ENCODE measurements around the gene ERP27.

ERP27 gene

DNA sequence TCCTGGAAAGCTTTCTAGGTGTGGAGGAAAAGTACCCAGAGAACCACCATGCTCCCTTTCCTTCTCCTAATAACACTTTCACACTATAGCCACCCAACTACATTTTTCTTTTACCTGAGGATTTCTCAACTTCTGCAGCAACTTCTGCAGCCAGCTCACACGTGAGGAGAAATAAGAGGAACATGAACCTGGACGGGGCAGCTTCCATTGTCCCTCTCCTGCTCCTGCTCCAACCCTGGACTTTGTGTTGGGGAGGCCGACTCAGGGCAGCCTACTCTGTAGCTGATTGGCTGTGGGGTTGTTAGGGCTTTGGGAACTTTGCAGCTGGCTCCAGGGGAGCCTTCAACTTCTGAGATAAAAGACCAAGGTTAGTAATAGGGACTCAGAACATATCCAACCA lies at the start of gene ERP27:
TSS of gene ERP27 (minus strand) at position 237 of the 400 bp plus-strand sequence. CDS start at position 208, 29 bp downstream.
- Histone ChIP-seq H3K36me3 (ENCODE audit: control insufficient read depth, insufficient read depth, low read length) (peaks cover 5% of the 10 kb centered on the region), H3K27me3 (replicated peaks; ENCODE audit: control insufficient read depth, insufficient read depth, low read length) (no peaks in the 10 kb centered on the region), H3K4me3 (replicated peaks; ENCODE audit: low read depth, low read length) (no peak within 1 kb of the TSS)
- TF ChIP-seq, protein P1, sequence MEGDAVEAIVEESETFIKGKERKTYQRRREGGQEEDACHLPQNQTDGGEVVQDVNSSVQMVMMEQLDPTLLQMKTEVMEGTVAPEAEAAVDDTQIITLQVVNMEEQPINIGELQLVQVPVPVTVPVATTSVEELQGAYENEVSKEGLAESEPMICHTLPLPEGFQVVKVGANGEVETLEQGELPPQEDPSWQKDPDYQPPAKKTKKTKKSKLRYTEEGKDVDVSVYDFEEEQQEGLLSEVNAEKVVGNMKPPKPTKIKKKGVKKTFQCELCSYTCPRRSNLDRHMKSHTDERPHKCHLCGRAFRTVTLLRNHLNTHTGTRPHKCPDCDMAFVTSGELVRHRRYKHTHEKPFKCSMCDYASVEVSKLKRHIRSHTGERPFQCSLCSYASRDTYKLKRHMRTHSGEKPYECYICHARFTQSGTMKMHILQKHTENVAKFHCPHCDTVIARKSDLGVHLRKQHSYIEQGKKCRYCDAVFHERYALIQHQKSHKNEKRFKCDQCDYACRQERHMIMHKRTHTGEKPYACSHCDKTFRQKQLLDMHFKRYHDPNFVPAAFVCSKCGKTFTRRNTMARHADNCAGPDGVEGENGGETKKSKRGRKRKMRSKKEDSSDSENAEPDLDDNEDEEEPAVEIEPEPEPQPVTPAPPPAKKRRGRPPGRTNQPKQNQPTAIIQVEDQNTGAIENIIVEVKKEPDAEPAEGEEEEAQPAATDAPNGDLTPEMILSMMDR (IDR thresholded peaks at IDR 0.05; ENCODE audit: insufficient read depth, low read length, poor library complexity, severe bottlenecking): no peak
- no peak for DNase-seq (ENCODE audit: extremely low read depth, insufficient read length)

DNA sequence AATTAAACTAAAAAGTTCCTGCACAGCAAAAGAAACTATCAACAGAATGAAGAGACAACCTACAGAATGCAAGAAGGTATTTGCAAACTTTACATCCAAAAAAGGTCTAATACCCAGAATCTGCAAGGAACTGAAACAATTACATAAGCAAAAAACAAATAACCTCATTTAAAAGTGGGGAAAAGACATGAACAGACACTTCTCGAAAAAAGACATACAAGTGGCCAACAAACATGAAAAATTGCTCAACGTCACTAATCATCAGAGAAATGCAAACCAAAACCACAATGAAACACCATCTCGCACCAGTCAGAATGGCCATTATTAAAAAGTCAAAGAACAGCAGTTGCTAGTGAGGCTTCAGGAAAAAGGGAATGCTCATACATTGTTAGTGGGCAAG lies 49.7 kb upstream of the ERP27 start:
- Histone ChIP-seq H3K4me3 (replicated peaks; ENCODE audit: low read depth, low read length) (no peak overlapping the region), H3K36me3 (ENCODE audit: control insufficient read depth, insufficient read depth, low read length) (no peaks in the 10 kb centered on the region), H3K27me3 (replicated peaks; ENCODE audit: control insufficient read depth, insufficient read depth, low read length) (no peaks in the 10 kb centered on the region)
- TF ChIP-seq, protein P1 (IDR thresholded peaks at IDR 0.05; ENCODE audit: insufficient read depth, low read length, poor library complexity, severe bottlenecking): no peak
- no peak for DNase-seq (ENCODE audit: extremely low read depth, insufficient read length)

DNA sequence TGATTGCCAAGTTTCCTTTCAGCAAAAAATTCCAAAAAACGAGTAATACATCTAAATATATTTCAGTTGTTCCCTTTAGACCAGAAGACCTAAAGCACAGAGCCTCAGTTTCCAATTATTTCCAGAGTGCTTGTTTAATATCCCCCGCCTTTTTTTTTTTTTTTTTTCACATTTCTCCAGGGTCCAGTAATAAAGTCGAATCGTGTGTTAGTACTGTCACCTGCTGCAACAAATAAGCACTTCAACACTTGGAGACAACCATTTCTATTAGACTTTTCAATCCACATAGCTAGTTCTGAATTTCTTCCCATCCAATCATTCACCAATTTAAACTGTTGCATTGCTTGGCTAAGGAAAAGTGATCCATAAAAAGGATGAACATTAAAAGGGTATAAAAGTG lies 48.1 kb upstream of the ERP27 start:
- DNase-seq (ENCODE audit: extremely low read depth, insufficient read length): no peak
- TF ChIP-seq, protein P1 (IDR thresholded peaks at IDR 0.05; ENCODE audit: insufficient read depth, low read length, poor library complexity, severe bottlenecking): no peak
- H3K4me3 ChIP-seq (replicated peaks; ENCODE audit: low read depth, low read length): no peak overlapping the region
- no peaks in the 10 kb centered on the region for H3K36me3 ChIP-seq (ENCODE audit: control insufficient read depth, insufficient read depth, low read length)
- no peaks in the 10 kb centered on the region for H3K27me3 ChIP-seq (replicated peaks; ENCODE audit: control insufficient read depth, insufficient read depth, low read length)

DNA sequence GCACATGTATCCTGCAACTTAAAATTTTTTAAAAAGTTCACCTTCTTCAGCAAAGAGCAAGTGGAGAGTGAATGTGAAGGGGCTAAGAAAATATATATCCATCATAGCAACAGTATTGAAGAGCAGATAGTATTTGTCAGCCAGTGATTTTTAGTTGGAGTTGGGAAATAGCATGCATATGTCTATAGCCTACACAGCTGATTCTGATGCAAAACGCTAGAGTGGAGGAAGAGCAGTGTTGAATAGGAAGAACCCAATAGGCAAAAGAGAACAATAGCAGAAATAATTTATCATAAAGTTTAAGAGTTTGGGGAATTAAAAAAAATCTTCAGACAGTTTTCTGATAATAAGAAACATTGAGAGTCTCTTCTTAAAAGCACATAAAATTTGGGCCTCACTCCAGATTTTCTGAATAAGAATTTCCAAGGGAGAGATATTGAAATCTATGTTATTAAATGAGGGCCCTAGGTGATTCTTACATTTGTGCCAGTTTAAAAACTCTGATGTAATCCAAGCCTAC lies 46.5 kb upstream of the ERP27 start:
- H3K27me3 ChIP-seq (replicated peaks; ENCODE audit: control insufficient read depth, insufficient read depth, low read length): no peaks in the 10 kb centered on the region
- DNase-seq (ENCODE audit: extremely low read depth, insufficient read length): no peak
- H3K4me3 ChIP-seq (replicated peaks; ENCODE audit: low read depth, low read length): no peak overlapping the region
- TF ChIP-seq, protein P1 (IDR thresholded peaks at IDR 0.05; ENCODE audit: insufficient read depth, low read length, poor library complexity, severe bottlenecking): no peak
- no peaks in the 10 kb centered on the region for H3K36me3 ChIP-seq (ENCODE audit: control insufficient read depth, insufficient read depth, low read length)

DNA sequence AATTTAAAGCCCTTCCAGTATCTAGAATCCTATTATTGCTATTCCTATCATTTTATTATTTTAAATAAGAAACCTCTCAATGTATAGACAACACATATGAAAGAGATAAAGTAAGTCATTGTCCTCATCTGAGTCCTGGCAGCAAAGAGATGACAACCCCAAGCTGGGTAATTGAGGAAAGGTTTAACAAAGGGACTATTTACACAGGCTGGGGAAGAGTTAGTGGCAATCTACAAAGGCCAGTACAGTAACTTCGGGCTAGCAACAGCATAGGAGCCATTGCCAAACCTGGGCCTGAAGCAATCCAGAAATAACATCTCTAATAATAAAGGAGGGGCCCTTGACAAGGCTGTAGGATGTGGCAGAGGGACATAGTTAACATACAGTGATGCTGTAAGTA lies 45.7 kb upstream of the ERP27 start:
- no peaks in the 10 kb centered on the region for H3K36me3 ChIP-seq (ENCODE audit: control insufficient read depth, insufficient read depth, low read length)
- no peaks in the 10 kb centered on the region for H3K27me3 ChIP-seq (replicated peaks; ENCODE audit: control insufficient read depth, insufficient read depth, low read length)
- H3K4me3 ChIP-seq (replicated peaks; ENCODE audit: low read depth, low read length): no peak overlapping the region
- TF ChIP-seq, protein P1 (IDR thresholded peaks at IDR 0.05; ENCODE audit: insufficient read depth, low read length, poor library complexity, severe bottlenecking): no peak
- DNase-seq (ENCODE audit: extremely low read depth, insufficient read length): no peak

DNA sequence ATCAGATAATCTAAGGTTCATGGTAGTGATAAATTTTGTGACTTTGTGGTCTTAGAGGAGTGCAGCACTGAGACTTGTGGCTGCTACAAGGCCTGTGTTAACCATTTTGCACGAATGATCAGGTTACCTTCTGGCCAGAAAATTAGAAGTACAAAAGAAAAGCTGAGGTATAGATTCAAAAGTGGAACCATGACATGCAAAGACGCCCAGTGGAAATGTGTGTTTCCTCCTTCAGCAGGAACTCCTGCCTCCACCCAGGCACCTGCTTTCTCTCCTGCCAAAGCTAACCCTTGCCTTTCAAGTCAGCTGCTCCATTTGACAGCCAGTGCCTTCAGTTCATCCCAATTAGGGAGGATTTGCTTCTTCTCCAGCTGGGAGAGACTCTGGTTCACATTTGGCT lies 44.7 kb upstream of the ERP27 start:
- Histone ChIP-seq H3K27me3 (replicated peaks; ENCODE audit: control insufficient read depth, insufficient read depth, low read length) (no peaks in the 10 kb centered on the region), H3K36me3 (ENCODE audit: control insufficient read depth, insufficient read depth, low read length) (no peaks in the 10 kb centered on the region), H3K4me3 (replicated peaks; ENCODE audit: low read depth, low read length) (no peak overlapping the region)
- TF ChIP-seq, protein P1 (IDR thresholded peaks at IDR 0.05; ENCODE audit: insufficient read depth, low read length, poor library complexity, severe bottlenecking): no peak
- no peak for DNase-seq (ENCODE audit: extremely low read depth, insufficient read length)
